Kidney tubule cell (primary cell): ENCODE measurements around the gene TIMP4.
A peak's percentile ranks its signal among the peaks of the same experiment; 100 is the strongest.

Source experiments
- DNase-seq: peaks from one replicate; pipeline ENCODE4 v3.0.0-alpha.2; 2018; ENCODE audit warnings: low spot score

TIMP4 gene

GRCh38 chr3:12158387-12159226 is at the start of gene TIMP4:
Gene TIMP4 (minus strand): TSS chr3:12158912. CDS start chr3:12158840, 72 bp downstream.
- peak; percentile 68 for DNase-seq

GRCh38 chr3:12205171-12205570 is 46.5 kb upstream of the TIMP4 start:
- DNase-seq = no peak

GRCh38 chr3:12201813-12202212 is 43.1 kb upstream of the TIMP4 start:
- DNase-seq = no peak

- peak; percentile 69 for DNase-seq
These were observed 39.6 kb upstream of the TIMP4 start for GRCh38 chr3:12198301-12198700.

- DNase-seq = no peak
These were observed 38.8 kb upstream of the TIMP4 start for GRCh38 chr3:12197475-12197874.

DNA sequence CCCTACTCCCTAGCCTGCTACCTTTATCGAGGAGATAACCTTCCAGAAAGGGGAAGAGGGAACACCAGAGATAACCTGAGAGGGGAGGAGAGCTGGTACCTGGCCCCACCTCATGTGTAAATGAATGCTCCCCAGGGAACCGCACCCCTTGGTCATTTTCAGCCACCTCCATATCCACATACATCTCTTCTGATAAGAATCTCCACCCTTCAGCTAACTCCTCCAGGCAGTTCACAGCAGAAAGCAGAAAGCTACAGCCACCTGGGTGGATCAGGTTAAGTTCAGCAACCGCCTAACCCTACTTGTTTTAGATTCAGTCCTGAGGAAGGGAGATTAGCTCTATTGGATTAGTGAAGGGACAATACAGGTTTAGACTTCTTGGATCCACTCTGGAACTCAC is 38.0 kb upstream of the TIMP4 start:
- no peak for DNase-seq

GRCh38 chr3:12195231-12195630 is 36.5 kb upstream of the TIMP4 start:
- DNase-seq = peak; percentile 31

DNA sequence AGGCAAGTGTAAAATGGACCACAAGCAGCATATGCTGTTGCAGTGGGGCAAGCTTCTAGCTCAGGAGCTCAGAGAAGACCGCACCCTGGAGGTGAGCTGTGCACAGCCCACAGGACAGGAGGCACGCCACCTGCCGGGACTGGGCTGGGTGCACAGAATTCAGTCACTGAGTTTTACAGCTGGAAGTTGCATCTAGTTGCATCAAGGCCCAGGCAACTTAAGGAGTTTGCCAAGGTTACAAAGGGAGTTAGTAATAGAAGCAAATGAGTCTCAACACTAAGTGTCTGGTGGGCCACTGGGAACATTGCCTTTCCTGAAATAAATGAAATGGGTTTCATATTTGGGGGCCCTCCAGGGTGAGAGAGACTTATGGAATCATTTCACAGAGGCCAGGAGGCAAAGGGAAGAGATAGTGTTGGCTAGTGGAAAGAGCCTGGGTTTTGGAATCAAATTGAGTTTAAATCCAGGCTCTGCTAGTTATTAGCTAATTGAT is 36.0 kb upstream of the TIMP4 start:
- peak; percentile 43 for DNase-seq

GRCh38 chr3:12194209-12194608 is 35.5 kb upstream of the TIMP4 start:
- peak; percentile 80 for DNase-seq

DNA sequence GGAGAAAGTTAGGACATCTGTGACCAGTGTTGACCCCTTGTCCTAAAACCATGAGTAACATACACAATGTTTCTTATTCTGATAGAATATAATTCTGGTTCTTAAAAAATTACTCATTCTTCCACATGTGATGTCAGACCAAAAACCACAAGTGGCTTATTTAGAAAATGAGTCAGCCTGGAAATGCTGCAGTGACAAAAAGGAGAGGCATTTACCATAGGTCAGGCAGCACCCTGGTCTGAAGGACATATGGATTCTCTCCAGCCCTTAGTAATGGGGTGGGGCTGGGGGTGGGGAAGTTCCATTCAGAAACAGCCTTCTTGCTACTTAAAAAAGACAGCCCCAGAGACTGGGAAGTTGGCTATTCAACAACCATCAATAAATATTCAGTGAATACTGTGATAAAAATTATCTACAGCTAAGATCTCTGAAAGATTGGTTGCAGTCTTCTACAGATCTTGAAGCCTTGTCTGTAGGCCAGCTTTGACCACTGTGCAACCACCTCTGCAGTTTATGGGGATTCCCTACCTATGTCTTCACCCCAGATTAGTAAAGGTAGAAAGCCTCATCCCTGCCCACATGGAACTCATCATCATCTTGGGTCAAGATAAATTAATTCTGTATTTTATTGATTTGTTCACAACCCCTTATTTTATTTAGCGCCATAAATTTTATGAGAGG is 34.9 kb upstream of the TIMP4 start:
- peak; percentile 95 for DNase-seq

GRCh38 chr3:12192655-12193484 is 34.2 kb upstream of the TIMP4 start:
- no peak for DNase-seq

DNA sequence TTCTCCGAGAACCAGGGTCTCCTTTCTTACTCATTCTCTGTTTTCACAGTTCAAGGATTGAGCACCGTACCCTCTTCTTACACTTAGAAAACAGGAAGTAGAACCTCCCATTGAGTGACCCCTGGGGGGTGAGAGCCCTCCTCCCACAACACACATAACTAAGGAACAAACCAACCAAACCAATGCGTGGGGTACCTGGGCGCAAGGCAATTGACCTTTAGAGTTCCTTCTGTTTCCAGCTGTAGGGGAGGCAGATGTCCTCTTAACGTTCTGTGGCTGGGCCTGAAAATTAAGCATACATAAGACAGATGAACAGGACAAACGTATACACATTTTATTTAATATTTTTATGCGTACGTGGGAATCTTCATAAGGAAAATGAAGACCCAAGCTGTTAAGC is 33.5 kb upstream of the TIMP4 start:
- no peak for DNase-seq

GRCh38 chr3:12191559-12191958 is 32.8 kb upstream of the TIMP4 start:
- DNase-seq = no peak

DNA sequence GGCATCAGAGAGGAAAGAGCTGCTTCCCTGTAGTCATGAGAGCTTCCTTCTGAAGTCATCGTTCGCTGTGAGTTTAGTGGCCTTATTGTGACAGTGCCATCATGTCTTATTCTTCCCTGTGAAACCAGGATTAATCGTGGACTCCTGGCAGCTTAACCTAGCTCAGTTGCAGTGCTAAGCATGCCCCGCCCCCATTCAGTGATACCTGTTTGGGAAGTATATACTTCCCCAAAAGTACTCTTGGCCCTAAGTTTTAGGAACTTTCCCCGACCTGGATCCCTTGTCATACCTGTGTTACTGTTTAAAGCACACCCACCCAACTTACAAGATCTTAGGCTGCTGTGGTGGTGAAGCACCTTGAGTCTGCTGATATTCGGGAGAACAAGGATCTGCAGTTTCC is 32.1 kb upstream of the TIMP4 start:
- DNase-seq = no peak

- no peak for DNase-seq
These were observed 31.6 kb upstream of the TIMP4 start for GRCh38 chr3:12190221-12190807.

GRCh38 chr3:12188681-12189287 is 30.1 kb upstream of the TIMP4 start:
- no peak for DNase-seq

DNA sequence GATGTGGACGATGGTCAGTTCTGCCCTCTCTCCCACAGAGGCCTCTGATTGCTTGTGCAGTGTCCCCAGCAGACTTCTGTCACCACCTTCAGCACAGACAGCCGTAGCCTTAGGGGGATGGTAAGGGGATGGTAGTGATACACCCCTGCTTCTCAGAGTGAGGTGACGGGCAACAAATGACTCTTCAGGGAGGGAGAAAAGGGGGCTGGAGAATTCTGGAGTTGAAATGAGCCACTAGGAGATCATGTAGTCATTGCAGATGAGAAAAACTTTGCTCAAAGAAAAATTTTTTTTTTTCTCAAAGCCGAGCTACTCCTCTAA is 29.6 kb upstream of the TIMP4 start:
- no peak for DNase-seq

DNA sequence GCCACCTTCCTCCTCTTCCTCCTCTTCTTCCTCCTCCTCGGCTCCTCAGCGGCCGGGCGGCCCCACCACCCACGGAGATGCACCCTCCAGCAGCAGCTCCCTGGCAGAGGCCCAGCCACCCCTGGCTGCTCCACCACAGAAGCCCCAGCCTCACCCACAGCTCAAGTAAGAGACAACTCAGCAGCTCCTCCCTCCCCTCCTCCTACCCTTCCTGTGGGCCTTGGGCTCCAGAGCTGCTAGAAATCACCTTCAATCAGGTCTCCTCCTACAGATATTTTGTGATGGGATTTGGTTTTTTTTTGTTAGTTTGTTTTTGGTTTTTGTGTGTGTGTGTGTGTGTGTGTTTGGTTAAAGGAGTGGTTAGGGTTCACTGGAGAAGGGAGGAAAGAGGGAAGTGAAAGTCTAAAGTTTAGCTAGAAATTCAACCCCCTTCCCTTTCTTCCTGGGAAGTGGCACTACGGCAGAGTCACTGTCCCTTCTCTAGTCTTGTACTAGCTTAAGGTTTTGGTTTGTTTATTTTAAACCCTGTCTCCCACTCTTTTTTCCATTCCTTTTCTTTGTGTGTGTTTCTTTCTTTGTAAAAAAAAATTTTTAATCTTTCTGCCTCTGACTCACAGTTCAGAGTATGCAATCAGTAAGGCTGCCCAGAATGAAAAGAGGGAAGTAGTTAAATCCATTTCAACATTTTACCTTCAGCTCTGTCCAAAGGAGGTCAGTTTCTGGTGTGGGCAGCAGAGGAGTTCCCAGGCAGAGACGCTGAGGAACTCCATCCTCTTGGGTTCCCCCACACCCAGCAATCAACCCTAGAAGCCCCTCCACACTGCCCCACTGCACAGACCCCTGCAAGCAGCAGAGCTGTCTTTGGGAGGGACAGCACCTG is 29.0 kb upstream of the TIMP4 start:
- DNase-seq = peak; percentile 59

DNA sequence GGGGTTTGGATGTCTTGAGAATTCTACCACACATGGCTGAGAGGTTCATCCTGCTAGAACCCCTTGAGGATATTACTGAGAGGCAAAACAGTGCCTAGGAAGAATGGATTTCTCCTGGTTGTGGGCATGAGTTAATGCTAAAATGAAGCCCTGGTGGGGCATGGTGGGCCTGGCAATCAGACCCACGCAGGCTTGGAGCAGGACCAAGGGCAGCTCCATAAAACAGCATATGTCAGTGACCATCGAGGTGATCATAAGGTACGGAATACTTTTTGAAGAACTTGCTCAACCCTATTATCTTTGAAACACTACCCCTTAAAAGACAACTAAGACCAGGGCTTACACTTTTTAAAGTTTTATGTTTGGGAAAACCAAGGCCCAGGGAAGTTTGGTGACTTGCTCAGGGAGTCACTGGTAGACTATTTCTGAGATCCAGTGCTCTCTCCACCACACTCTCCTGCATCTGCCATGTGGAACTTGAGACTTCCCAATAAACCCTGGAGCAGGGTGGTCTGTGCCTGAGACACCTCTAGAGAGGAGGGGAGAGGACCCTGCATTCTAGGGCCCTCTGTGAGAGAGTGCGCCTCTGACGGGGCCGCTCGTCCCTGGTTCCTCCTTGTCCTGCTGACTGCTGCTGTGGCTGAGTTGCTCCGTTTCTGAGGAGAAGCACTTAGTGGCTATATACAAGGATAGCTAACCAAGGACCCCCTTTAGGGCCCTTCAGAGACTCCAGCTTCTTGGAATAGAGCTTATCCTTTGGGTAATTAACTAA is 28.0 kb upstream of the TIMP4 start:
- DNase-seq = no peak

GRCh38 chr3:12186046-12186445 is 27.3 kb upstream of the TIMP4 start:
- no peak for DNase-seq
